CD4-positive, alpha-beta T cell treated with Interleukin-6 for 4 hours (primary cell): ENCODE results near the gene CHTF8.

Experiments
- DNase-seq: peaks from one replicate; pipeline ENCODE4 v3.0.0-alpha.2; 2020; ENCODE audit warnings: mixed read lengths

The CHTF8 gene

GRCh38 chr16:69084289-69084688 is 48.1 kb downstream of the CHTF8 start:
- no peak for DNase-seq

- no peak for DNase-seq
Measured at GRCh38 chr16:69083306-69083941, 49.0 kb downstream of the CHTF8 start.

GRCh38 chr16:69079697-69080096 is 52.7 kb downstream of the CHTF8 start:
- DNase-seq = no peak

GRCh38 chr16:69078073-69078472 is 54.3 kb downstream of the CHTF8 start:
- DNase-seq = no peak

GRCh38 chr16:69077251-69077650 is 55.1 kb downstream of the CHTF8 start:
- DNase-seq = no peak

GRCh38 chr16:69073181-69073702 is 59.1 kb downstream of the CHTF8 start:
- no peak for DNase-seq

- DNase-seq = no peak
Measured at GRCh38 chr16:69072640-69072974, 59.8 kb downstream of the CHTF8 start.

- no peak for DNase-seq
Measured at GRCh38 chr16:69071036-69071435, 61.4 kb downstream of the CHTF8 start.

GRCh38 chr16:69069504-69069903 is 62.9 kb downstream of the CHTF8 start:
- no peak for DNase-seq
